Uterus (tissue), 4 donors: Measurements from ENCODE around the gene ARHGAP5. TPM values are rescaled to one million over a fixed set of nuclear protein-coding genes. Genes with fewer than 3 reads are reported as not detected.

Source experiments
- DNase-seq, 2 donors: peaks; one replicate each; pipeline ENCODE4 v3.0.0-alpha.2; 2019 to 2020
- H3K27ac ChIP-seq, 2 donors: fragments of 200-600 bp; sonication (generic); 1 replicate in 1 of 2; 2 replicates in 1 of 2; pipeline ENCODE4 v1.5.1; 2016 to 2018
- H3K27me3 ChIP-seq, 2 donors: fragments of 200-600 bp; sonication (generic); one replicate each; pipeline ENCODE4 v1.5.1; 2018 to 2019; ENCODE audit warnings: control low read depth in 1 of 2
- H3K36me3 ChIP-seq, 2 donors: fragments of 200-600 bp; sonication (generic); one replicate each; pipeline ENCODE4 v1.5.1; 2019; ENCODE audit warnings: control low read depth in 1 of 2
- H3K4me1 ChIP-seq, 2 donors: fragments of 200-600 bp; sonication (generic); one replicate each; pipeline ENCODE4 v1.5.1; 2018 to 2019; ENCODE audit warnings: control low read depth in 1 of 2
- H3K4me3 ChIP-seq, 2 donors: fragments of 200-600 bp; sonication (generic); 1 replicate in 1 of 2; 2 replicates in 1 of 2; pipeline ENCODE4 v1.5.1; 2018 to 2019; ENCODE audit warnings: mild to moderate bottlenecking in 1 of 2
- H3K9me3 ChIP-seq, 2 donors: fragments of 200-600 bp; sonication (generic); one replicate each; pipeline ENCODE4 v1.5.1; 2019; ENCODE audit warnings: control low read depth in 1 of 2
- POLR2A ChIP-seq, 2 donors: fragments of 450-650 bp; IDR thresholded peaks; one replicate each; pipeline ENCODE4 v1.6.1; 2016; ENCODE audit warnings: antibody characterized with exemption in 2 of 2, mild to moderate bottlenecking in 1 of 2, moderate library complexity in 1 of 2
- intact Hi-C: fragments of 100-400 bp; cut with DNase I; formaldehyde crosslinking; loops from one replicate; pipeline ENCODE4 v1.15.1; 2023; ENCODE audit warnings: low total_unique reads
- small RNA-seq: library from RNA; depleted of rRNA; stranded (forward); fragments of <200 nt; gene quantifications from one replicate; pipeline ENCODE3, GENCODE V24; 2016
- total RNA-seq, 4 donors: library from RNA; depleted of rRNA in 3 of 4; stranded (reverse); fragments of >200 nt in 3 of 4; gene quantifications; one replicate each; pipeline versions ENCODE4 v1.1.0 to v1.2.4, GENCODE V29; 2014 to 2023
- TF ChIP-seq, protein P1 (sequence below), 4 experiments: fragments of 200-600 bp in 2 of 4; fragments of 450-650 bp in 2 of 4; sonication (generic) in 2 of 4; IDR thresholded peaks; one replicate each; pipeline ENCODE4 v1.5.1; 2016 to 2019; ENCODE audit warnings: antibody characterized with exemption in 4 of 4, mild to moderate bottlenecking in 2 of 4, moderate library complexity in 1 of 4
- donor health status: DM: yes; HTN: yes; CAD: no.

Gene ARHGAP5
- total RNA-seq, 4 donors from 2014 or later = 83.8 to 298 (median 159) TPM

GRCh38 chr14:32208490-32208889 is 131.4 kb downstream of the ARHGAP5 start:
- no peaks in the 10 kb centered on the region for H3K4me1 ChIP-seq
- H3K36me3 ChIP-seq = no peaks in the 10 kb centered on the region
- no peak overlapping the region for H3K27ac ChIP-seq
- TF ChIP-seq, protein P1, sequence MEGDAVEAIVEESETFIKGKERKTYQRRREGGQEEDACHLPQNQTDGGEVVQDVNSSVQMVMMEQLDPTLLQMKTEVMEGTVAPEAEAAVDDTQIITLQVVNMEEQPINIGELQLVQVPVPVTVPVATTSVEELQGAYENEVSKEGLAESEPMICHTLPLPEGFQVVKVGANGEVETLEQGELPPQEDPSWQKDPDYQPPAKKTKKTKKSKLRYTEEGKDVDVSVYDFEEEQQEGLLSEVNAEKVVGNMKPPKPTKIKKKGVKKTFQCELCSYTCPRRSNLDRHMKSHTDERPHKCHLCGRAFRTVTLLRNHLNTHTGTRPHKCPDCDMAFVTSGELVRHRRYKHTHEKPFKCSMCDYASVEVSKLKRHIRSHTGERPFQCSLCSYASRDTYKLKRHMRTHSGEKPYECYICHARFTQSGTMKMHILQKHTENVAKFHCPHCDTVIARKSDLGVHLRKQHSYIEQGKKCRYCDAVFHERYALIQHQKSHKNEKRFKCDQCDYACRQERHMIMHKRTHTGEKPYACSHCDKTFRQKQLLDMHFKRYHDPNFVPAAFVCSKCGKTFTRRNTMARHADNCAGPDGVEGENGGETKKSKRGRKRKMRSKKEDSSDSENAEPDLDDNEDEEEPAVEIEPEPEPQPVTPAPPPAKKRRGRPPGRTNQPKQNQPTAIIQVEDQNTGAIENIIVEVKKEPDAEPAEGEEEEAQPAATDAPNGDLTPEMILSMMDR (IDR thresholded peaks at IDR 0.05) = no peak
- no peak for TF ChIP-seq POLR2A (IDR thresholded peaks at IDR 0.05)
- no peaks in the 10 kb centered on the region for H3K27me3 ChIP-seq
- DNase-seq = no peak
- H3K9me3 ChIP-seq = no peaks in the 10 kb centered on the region
- intact Hi-C loops = no loop called here
- no peak overlapping the region for H3K4me3 ChIP-seq

Small RNA genes within 50 kb of the gene (small RNA-seq; reads per million reads assigned to genes)
- not detected for gene RNU6-7
- gene RNU6-8 = not detected

Other genes starting within 250 kb of the ARHGAP5 start
- gene RNU6-7, start 124.7 kb downstream of the ARHGAP5 start, total RNA-seq = not detected
- not detected for gene RNU6-8, start 126.0 kb downstream of the ARHGAP5 start, total RNA-seq